ENCODE results near the gene CFL2.
"Not testable (repeated sequence)": the region's sequence is repeated elsewhere in the genome, so short reads cannot be mapped to it uniquely, and the experiment has no call there.

DNA sequence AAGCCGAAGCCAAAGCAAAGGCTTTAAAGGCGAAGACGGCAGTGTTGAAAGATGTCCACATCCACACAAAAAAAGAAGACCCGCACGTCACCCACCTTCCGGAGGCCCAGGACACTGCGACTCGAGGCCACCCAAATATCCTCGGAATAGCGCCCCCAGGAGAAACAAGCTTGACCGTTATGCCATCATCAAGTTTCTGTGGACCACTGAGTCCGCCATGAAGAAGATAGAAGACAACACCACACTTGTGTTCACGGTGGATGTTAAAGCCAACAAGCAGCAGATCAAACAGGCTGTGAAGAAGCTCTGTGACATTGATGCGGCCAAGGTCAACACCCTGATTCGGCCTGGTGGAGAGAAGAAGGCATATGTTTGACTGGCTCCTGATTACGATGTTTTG, 20.2 kb downstream of the CFL2 start:
- TF ChIP-seq, protein P1, sequence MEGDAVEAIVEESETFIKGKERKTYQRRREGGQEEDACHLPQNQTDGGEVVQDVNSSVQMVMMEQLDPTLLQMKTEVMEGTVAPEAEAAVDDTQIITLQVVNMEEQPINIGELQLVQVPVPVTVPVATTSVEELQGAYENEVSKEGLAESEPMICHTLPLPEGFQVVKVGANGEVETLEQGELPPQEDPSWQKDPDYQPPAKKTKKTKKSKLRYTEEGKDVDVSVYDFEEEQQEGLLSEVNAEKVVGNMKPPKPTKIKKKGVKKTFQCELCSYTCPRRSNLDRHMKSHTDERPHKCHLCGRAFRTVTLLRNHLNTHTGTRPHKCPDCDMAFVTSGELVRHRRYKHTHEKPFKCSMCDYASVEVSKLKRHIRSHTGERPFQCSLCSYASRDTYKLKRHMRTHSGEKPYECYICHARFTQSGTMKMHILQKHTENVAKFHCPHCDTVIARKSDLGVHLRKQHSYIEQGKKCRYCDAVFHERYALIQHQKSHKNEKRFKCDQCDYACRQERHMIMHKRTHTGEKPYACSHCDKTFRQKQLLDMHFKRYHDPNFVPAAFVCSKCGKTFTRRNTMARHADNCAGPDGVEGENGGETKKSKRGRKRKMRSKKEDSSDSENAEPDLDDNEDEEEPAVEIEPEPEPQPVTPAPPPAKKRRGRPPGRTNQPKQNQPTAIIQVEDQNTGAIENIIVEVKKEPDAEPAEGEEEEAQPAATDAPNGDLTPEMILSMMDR (conservative IDR thresholded peaks at IDR 0.05; ENCODE audit: low read length), result not testable (repeated sequence)
- TF ChIP-seq EZH2phosphoT487 (IDR thresholded peaks at IDR 0.05; ENCODE audit: borderline replicate concordance), result not testable (repeated sequence)
